Trophoblast cell (in vitro differentiated cells and primary cell): ENCODE measurements around the gene LRCH1.

ENCODE experiments used
- DNase-seq, 2 donors: peaks; one replicate each; pipeline ENCODE4 v3.0.0-alpha.2; 2016
- H2AFZ ChIP-seq: 2 replicates; pipeline ENCODE4 v1.6.1; 2013; ENCODE audit warnings: low read length, moderate library complexity, mild to moderate bottlenecking; ENCODE audit not compliant: insufficient read depth, poor library complexity
- H2AK5ac ChIP-seq: 2 replicates; pipeline ENCODE4 v1.6.1; 2013; ENCODE audit warnings: mild to moderate bottlenecking, low read length
- H2BK120ac ChIP-seq: 2 replicates; pipeline ENCODE4 v1.6.1; 2013; ENCODE audit warnings: low read length, mild to moderate bottlenecking, moderate library complexity; ENCODE audit not compliant: insufficient read depth, poor library complexity
- H2BK12ac ChIP-seq: 2 replicates; pipeline ENCODE4 v1.6.1; 2013; ENCODE audit warnings: mild to moderate bottlenecking, low read length, moderate library complexity
- H2BK5ac ChIP-seq: 2 replicates; pipeline ENCODE4 v1.6.1; 2013; ENCODE audit warnings: low read length, low read depth, moderate library complexity, mild to moderate bottlenecking; ENCODE audit not compliant: poor library complexity
- H3K14ac ChIP-seq: 2 replicates; pipeline ENCODE4 v1.6.1; 2013; ENCODE audit warnings: mild to moderate bottlenecking, low read length
- H3K18ac ChIP-seq: 2 replicates; pipeline ENCODE4 v1.6.1; 2013; ENCODE audit warnings: mild to moderate bottlenecking, low read length
- H3K23ac ChIP-seq: 2 replicates; pipeline ENCODE4 v1.6.1; 2013; ENCODE audit warnings: low read length
- H3K27ac ChIP-seq: 2 replicates; pipeline ENCODE4 v1.5.1; 2013; ENCODE audit warnings: low read depth, mild to moderate bottlenecking, inconsistent platforms, low read length, moderate library complexity
- H3K27me3 ChIP-seq: 2 replicates; pipeline ENCODE4 v1.6.1; 2013; ENCODE audit warnings: inconsistent platforms, mild to moderate bottlenecking, low read length, moderate library complexity; ENCODE audit not compliant: insufficient read depth
- H3K36me3 ChIP-seq, 2 experiments: 1 replicate in 1 of 2; 2 replicates in 1 of 2; pipeline ENCODE4 v1.6.1; 2013; ENCODE audit warnings: low read length in 2 of 2, mild to moderate bottlenecking in 2 of 2, moderate library complexity in 1 of 2; ENCODE audit not compliant: insufficient read depth in 2 of 2, control insufficient read depth in 1 of 2
- H3K4ac ChIP-seq: 2 replicates; pipeline ENCODE4 v1.6.1; 2013; ENCODE audit warnings: low read depth, mild to moderate bottlenecking, low read length, moderate library complexity
- H3K4me1 ChIP-seq, 2 experiments: 1 replicate in 1 of 2; 2 replicates in 1 of 2; pipeline ENCODE4 v1.6.1; 2013; ENCODE audit warnings: low read length in 2 of 2, mild to moderate bottlenecking in 2 of 2, moderate library complexity in 1 of 2; ENCODE audit not compliant: insufficient read depth in 2 of 2, control insufficient read depth in 1 of 2
- H3K4me2 ChIP-seq: 2 replicates; pipeline ENCODE4 v1.6.1; 2013; ENCODE audit warnings: inconsistent platforms, mild to moderate bottlenecking, low read length, moderate library complexity
- H3K4me3 ChIP-seq: 2 replicates; pipeline ENCODE4 v1.5.1; 2013; ENCODE audit warnings: mild to moderate bottlenecking, low read depth, low read length, inconsistent platforms
- H3K79me1 ChIP-seq: one replicate; pipeline ENCODE4 v1.6.1; 2013; ENCODE audit warnings: low read length
- H3K79me2 ChIP-seq: 2 replicates; pipeline ENCODE4 v1.6.1; 2013; ENCODE audit warnings: low read length, mild to moderate bottlenecking; ENCODE audit not compliant: control insufficient read depth, insufficient read depth, poor library complexity
- H3K9ac ChIP-seq: 2 replicates; pipeline ENCODE4 v1.6.1; 2013; ENCODE audit warnings: mild to moderate bottlenecking, low read length
- H3K9me3 ChIP-seq: 2 replicates; pipeline ENCODE4 v1.6.1; 2013; ENCODE audit warnings: low read depth, mild to moderate bottlenecking, control low read depth, inconsistent platforms, low read length; ENCODE audit not compliant: insufficient read depth
- H4K12ac ChIP-seq: 2 replicates; pipeline ENCODE4 v1.6.1; 2013; ENCODE audit warnings: low read depth, mild to moderate bottlenecking, low read length, moderate library complexity
- H4K8ac ChIP-seq: 2 replicates; pipeline ENCODE4 v1.6.1; 2013; ENCODE audit warnings: low read depth, mild to moderate bottlenecking, low read length, moderate library complexity
- H4K91ac ChIP-seq: one replicate; pipeline ENCODE4 v1.6.1; 2013; ENCODE audit warnings: low read depth, mild to moderate bottlenecking, low read length, moderate library complexity
- WGBS: extraction: QIAGEN DNeasy Blood & Tissue Kit; methylation state at CpG from one replicate; pipeline ENCODE4 v1.1.7; 2013; ENCODE audit warnings: missing lambda C conversion rate; ENCODE audit not compliant: insufficient read length, insufficient coverage; ENCODE audit errors: extremely low coverage; 5-methylcytosine and 5-hydroxymethylcytosine counted together

LRCH1 gene

GRCh38 chr13:46638262-46638661, 85.3 kb downstream of the LRCH1 start:
- Histone ChIP-seq H3K4ac (no peak overlapping the region), H2BK12ac (no peak overlapping the region), H3K4me2 (no peak overlapping the region), H3K18ac (no peak overlapping the region), H3K27me3 (no peaks in the 10 kb centered on the region), H3K79me2 (peaks cover 24% of the 10 kb centered on the region), H3K4me3 (no peak overlapping the region), H3K4me1 (peaks cover 14 to 26% of the 10 kb centered on the region in 2 experiments), H2BK120ac (no peak overlapping the region), H2AK5ac (no peak overlapping the region), H3K9ac (no peak overlapping the region), H2BK5ac (no peak overlapping the region), H4K12ac (no peak overlapping the region), H4K91ac (no peak overlapping the region), H4K8ac (no peak overlapping the region), H2AFZ (no peak overlapping the region), H3K27ac (no peak overlapping the region), H3K14ac (no peak overlapping the region), H3K9me3 (no peaks in the 10 kb centered on the region), H3K79me1 (peaks cover 13% of the 10 kb centered on the region), H3K36me3 (no peaks in the 10 kb centered on the region), H3K23ac (no peak overlapping the region)
- DNase-seq: no peak
- WGBS: no CpG with 5 or more reads among the region's 2 CpGs

- WGBS: no CpG with 5 or more reads among the region's 5 CpGs
- Histone ChIP-seq H4K12ac (no peak overlapping the region), H3K4ac (peak overlapping the region; percentile 13)
These were observed 86.3 kb downstream of the LRCH1 start for GRCh38 chr13:46639033-46639981.

DNA sequence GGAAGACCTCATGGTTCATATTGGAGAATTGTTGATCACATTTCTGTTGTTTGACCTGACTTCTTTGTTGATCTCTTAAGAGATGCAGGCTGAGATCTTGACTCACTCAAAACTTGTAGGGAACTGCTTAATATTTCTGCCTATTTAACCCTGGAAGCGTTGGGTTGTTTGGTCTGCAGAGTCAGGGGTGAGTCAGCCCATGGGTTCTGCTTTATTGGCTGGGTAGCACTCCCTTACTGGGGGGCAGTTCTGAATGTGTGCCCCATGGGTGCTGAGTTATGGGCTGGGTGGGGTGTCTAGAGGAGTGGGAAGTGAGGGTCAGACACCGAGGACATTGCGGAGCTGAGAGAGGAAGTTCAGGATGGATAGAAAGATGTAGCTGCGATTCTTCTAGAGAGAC, 87.9 kb downstream of the LRCH1 start:
- H3K4me2 ChIP-seq: no peak overlapping the region
- no peaks in the 10 kb centered on the region for H3K9me3 ChIP-seq
- no peak overlapping the region for H3K14ac ChIP-seq
- no peak overlapping the region for H2BK12ac ChIP-seq
- no peak for DNase-seq
- no peak overlapping the region for H4K12ac ChIP-seq
- H3K36me3 ChIP-seq: no peaks in the 10 kb centered on the region
- peaks cover 12% of the 10 kb centered on the region for H3K79me1 ChIP-seq
- H2AK5ac ChIP-seq: peak overlapping the region; percentile 71
- peak overlapping the region; percentile 89 for H3K4ac ChIP-seq
- peaks cover 13 to 23% of the 10 kb centered on the region in 2 experiments for H3K4me1 ChIP-seq
- no peak overlapping the region for H2BK120ac ChIP-seq
- no peak overlapping the region for H3K4me3 ChIP-seq
- no CpG with 5 or more reads among the region's 4 CpGs for WGBS
- H3K27me3 ChIP-seq: no peaks in the 10 kb centered on the region
- no peak overlapping the region for H4K91ac ChIP-seq
- H3K9ac ChIP-seq: no peak overlapping the region
- H3K79me2 ChIP-seq: peaks cover 18% of the 10 kb centered on the region
- no peak overlapping the region for H2BK5ac ChIP-seq
- no peak overlapping the region for H2AFZ ChIP-seq
- H4K8ac ChIP-seq: no peak overlapping the region
- H3K27ac ChIP-seq: no peak overlapping the region
- peak overlapping the region; percentile 91 for H3K18ac ChIP-seq
- H3K23ac ChIP-seq: no peak overlapping the region

More at GRCh38 chr13:46639033-46639981, 86.3 kb downstream of the LRCH1 start:
- Histone ChIP-seq H3K27me3 (no peaks in the 10 kb centered on the region), H3K79me1 (peaks cover 13% of the 10 kb centered on the region), H3K9me3 (no peaks in the 10 kb centered on the region), H3K14ac (no peak overlapping the region), H3K23ac (no peak overlapping the region), H3K18ac (peak overlapping the region; percentile 60), H2BK120ac (no peak overlapping the region), H3K27ac (no peak overlapping the region), H3K9ac (no peak overlapping the region), H3K36me3 (no peaks in the 10 kb centered on the region), H3K4me2 (no peak overlapping the region), H3K4me1 (peaks cover 13 to 23% of the 10 kb centered on the region in 2 experiments), H3K79me2 (peaks cover 23% of the 10 kb centered on the region), H3K4me3 (no peak overlapping the region), H2AFZ (no peak overlapping the region), H4K8ac (no peak overlapping the region), H2BK12ac (no peak overlapping the region), H2BK5ac (no peak overlapping the region), H4K91ac (no peak overlapping the region), H2AK5ac (no peak overlapping the region)
- DNase-seq: no peak

GRCh38 chr13:46641274-46642081, 88.5 kb downstream of the LRCH1 start:
- Histone ChIP-seq H2AK5ac (no peak overlapping the region), H3K4me2 (no peak overlapping the region), H3K36me3 (no peaks in the 10 kb centered on the region), H2AFZ (no peak overlapping the region), H4K91ac (no peak overlapping the region), H4K12ac (no peak overlapping the region), H3K9me3 (no peaks in the 10 kb centered on the region), H2BK120ac (no peak overlapping the region), H3K4me1 (peaks cover 13 to 21% of the 10 kb centered on the region in 2 experiments), H3K18ac (peak overlapping the region; percentile 91), H2BK5ac (no peak overlapping the region), H3K79me2 (peaks cover 17% of the 10 kb centered on the region), H3K4ac (peak overlapping the region; percentile 89), H3K23ac (no peak overlapping the region), H3K27ac (no peak overlapping the region), H3K79me1 (peaks cover 12% of the 10 kb centered on the region), H3K14ac (peak overlapping the region; percentile 22), H3K27me3 (no peaks in the 10 kb centered on the region), H2BK12ac (no peak overlapping the region), H3K9ac (no peak overlapping the region), H4K8ac (no peak overlapping the region), H3K4me3 (no peak overlapping the region)
- WGBS: no CpG with 5 or more reads among the region's 13 CpGs
- peak in 1 of 2 donors; percentile 41 for DNase-seq
